ENCODE results near the gene PGRMC2. TPM values are rescaled to one million over a fixed set of nuclear protein-coding genes. Genes with fewer than 3 reads are reported as not detected.

PGRMC2 gene
- total RNA-seq, 1 donor from 2014 or later, result 63.0 TPM

GRCh38 chr4:128241425-128241913, 46.1 kb downstream of the PGRMC2 start:
- ATAC-seq (peak; percentile 21), DNase-seq (no peak)
- H3K4me3 ChIP-seq, result no peak overlapping the region
- TF ChIP-seq, protein P1, sequence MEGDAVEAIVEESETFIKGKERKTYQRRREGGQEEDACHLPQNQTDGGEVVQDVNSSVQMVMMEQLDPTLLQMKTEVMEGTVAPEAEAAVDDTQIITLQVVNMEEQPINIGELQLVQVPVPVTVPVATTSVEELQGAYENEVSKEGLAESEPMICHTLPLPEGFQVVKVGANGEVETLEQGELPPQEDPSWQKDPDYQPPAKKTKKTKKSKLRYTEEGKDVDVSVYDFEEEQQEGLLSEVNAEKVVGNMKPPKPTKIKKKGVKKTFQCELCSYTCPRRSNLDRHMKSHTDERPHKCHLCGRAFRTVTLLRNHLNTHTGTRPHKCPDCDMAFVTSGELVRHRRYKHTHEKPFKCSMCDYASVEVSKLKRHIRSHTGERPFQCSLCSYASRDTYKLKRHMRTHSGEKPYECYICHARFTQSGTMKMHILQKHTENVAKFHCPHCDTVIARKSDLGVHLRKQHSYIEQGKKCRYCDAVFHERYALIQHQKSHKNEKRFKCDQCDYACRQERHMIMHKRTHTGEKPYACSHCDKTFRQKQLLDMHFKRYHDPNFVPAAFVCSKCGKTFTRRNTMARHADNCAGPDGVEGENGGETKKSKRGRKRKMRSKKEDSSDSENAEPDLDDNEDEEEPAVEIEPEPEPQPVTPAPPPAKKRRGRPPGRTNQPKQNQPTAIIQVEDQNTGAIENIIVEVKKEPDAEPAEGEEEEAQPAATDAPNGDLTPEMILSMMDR (IDR thresholded peaks at IDR 0.05), result no peak
- H3K36me3 ChIP-seq, result no peaks in the 10 kb centered on the region
- intact Hi-C loops (cut with DNase I), result no loop called here
- H3K4me1 ChIP-seq, result no peaks in the 10 kb centered on the region
- no peaks in the 10 kb centered on the region for H3K27me3 ChIP-seq
- H3K9me3 ChIP-seq, result no peaks in the 10 kb centered on the region
- H3K27ac ChIP-seq, result no peak overlapping the region

DNA sequence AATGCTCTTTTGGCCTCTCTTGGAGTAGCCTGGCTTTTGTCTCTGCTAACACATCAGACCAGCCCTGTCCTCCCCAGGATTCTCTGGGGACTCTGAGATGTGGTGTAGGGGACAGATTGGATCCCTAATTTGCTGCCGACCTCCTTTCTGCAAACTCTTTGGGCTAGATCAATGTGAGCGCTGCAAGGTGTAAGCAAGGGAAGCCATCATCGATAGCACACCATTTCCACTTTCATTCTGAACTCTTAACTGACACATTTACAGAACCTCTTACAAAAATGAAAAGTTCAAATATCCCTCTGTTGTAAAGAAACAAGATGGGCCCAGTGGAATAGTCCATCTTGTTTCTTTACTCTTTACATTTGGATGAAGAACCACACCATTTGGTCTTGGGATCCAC, 46.6 kb downstream of the PGRMC2 start:
- Histone ChIP-seq H3K4me3 (no peak overlapping the region), H3K9me3 (no peaks in the 10 kb centered on the region), H3K36me3 (no peaks in the 10 kb centered on the region), H3K27ac (no peak overlapping the region), H3K4me1 (no peaks in the 10 kb centered on the region), H3K27me3 (no peaks in the 10 kb centered on the region)
- ATAC-seq (no peak), DNase-seq (no peak)
- intact Hi-C loops (cut with DNase I), result no loop called here
- TF ChIP-seq, protein P1 (IDR thresholded peaks at IDR 0.05), result no peak

DNA sequence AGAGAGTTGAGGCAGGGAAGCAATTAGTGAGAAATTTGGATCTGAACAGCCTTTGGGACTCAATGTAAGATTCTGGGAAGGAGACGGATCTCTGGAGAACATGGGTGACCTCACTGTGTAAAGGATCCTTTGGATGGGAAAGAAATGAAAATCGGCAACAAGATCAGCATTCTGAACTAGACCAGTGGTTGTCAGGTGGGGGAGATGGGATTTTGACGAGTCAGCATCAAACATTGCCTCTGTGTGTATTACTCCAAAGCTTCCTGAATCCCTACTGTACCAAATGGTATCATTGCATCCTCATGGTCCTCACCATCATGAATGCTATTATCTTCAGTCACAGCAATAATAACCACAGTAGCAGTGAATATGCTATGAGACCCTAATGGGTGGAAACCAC, 52.8 kb downstream of the PGRMC2 start:
- no peak overlapping the region for H3K27ac ChIP-seq
- H3K9me3 ChIP-seq, result no peaks in the 10 kb centered on the region
- H3K4me3 ChIP-seq, result no peak overlapping the region
- intact Hi-C loops (cut with DNase I), result no loop called here
- H3K36me3 ChIP-seq, result no peaks in the 10 kb centered on the region
- no peaks in the 10 kb centered on the region for H3K4me1 ChIP-seq
- TF ChIP-seq, protein P1 (IDR thresholded peaks at IDR 0.05), result no peak
- DNase-seq (no peak), ATAC-seq (no peak)
- no peaks in the 10 kb centered on the region for H3K27me3 ChIP-seq

DNA sequence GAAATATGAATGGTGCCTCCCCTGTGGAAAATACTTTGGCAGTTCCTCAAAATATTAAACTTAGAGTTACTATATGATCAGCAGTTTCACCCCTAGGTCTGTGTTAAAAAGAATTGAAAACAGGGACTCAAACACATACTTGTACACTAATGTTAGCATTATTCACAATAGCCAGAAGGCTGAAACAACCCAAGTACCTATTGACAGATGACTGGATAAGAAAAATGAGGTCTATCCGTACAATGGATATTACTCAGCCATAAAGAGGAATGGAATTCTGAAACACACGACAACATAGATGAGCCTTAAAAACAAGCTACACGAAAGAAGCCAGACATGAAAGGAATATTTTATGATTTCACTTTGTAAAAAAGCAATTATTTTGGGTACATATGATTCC, 54.9 kb downstream of the PGRMC2 start:
- Histone ChIP-seq H3K27me3 (no peaks in the 10 kb centered on the region), H3K4me1 (no peaks in the 10 kb centered on the region), H3K27ac (no peak overlapping the region), H3K36me3 (no peaks in the 10 kb centered on the region), H3K4me3 (no peak overlapping the region), H3K9me3 (no peaks in the 10 kb centered on the region)
- DNase-seq (no peak), ATAC-seq (no peak)
- intact Hi-C loops (cut with DNase I), result no loop called here
- TF ChIP-seq, protein P1 (IDR thresholded peaks at IDR 0.05), result no peak

GRCh38 chr4:128228845-128229795, 58.5 kb downstream of the PGRMC2 start:
- intact Hi-C loops (cut with DNase I), result no loop called here
- Histone ChIP-seq H3K36me3 (no peaks in the 10 kb centered on the region), H3K27me3 (no peaks in the 10 kb centered on the region), H3K9me3 (no peaks in the 10 kb centered on the region), H3K4me3 (no peak overlapping the region), H3K4me1 (no peaks in the 10 kb centered on the region), H3K27ac (no peak overlapping the region)
- TF ChIP-seq, protein P1 (IDR thresholded peaks at IDR 0.05), result no peak
- DNase-seq, result no peak
- ATAC-seq, result no peak

Measured in upper lobe of right lung (tissue), 1 donor.